Stimulated activated naive CD8-positive, alpha-beta T cell treated with anti-CD3 and anti-CD28 coated beads, Interleukin-15, Interleukin-2, amounts not matched to agents 100 ng/mL and 50 ng/mL, for 24 hours (primary cell): ENCODE data around the gene TNFAIP1.

Source experiments
- H3K27ac Mint-ChIP-seq: one replicate; pipeline ENCODE4 v1.8.0; 2021; ENCODE audit warnings: mild to moderate bottlenecking, mixed read lengths
- H3K27me3 Mint-ChIP-seq: one replicate; pipeline ENCODE4 v1.8.0; 2021; ENCODE audit warnings: mixed read lengths
- H3K36me3 Mint-ChIP-seq: one replicate; pipeline ENCODE4 v1.8.0; 2021; ENCODE audit warnings: low read depth, mixed read lengths
- H3K4me1 Mint-ChIP-seq: one replicate; pipeline ENCODE4 v1.8.0; 2021; ENCODE audit warnings: low read depth, mixed read lengths
- H3K4me3 Mint-ChIP-seq: one replicate; pipeline ENCODE4 v1.8.0; 2021; ENCODE audit warnings: mild to moderate bottlenecking, mixed read lengths
- H3K9me3 Mint-ChIP-seq: one replicate; pipeline ENCODE4 v1.8.0; 2021; ENCODE audit warnings: mixed read lengths

The TNFAIP1 gene

GRCh38 chr17:28369684-28370034 is 34.1 kb downstream of the TNFAIP1 start:
- Mint-ChIP-seq H3K27ac (no peak overlapping the region), H3K36me3 (peaks cover under 1% of the 10 kb centered on the region), H3K9me3 (no peaks in the 10 kb centered on the region), H3K27me3 (no peaks in the 10 kb centered on the region), H3K4me3 (no peak overlapping the region), H3K4me1 (peaks cover 21% of the 10 kb centered on the region)

- Mint-ChIP-seq H3K4me1 (peaks cover 21% of the 10 kb centered on the region), H3K27ac (peak within 1 kb of the TSS; percentile 65), H3K36me3 (peaks cover 4% of the 10 kb centered on the region), H3K9me3 (no peaks in the 10 kb centered on the region), H3K4me3 (peak within 1 kb of the TSS; percentile 89), H3K27me3 (no peaks in the 10 kb centered on the region)
Measured at GRCh38 chr17:28370035-28370743, 34.6 kb downstream of the TNFAIP1 start, which contains the start of gene VTN. Gene VTN, minus strand, starts transcription at chr17:28370307. Its CDS starts 104 bp downstream, at chr17:28370203.

GRCh38 chr17:28370744-28371103 is 35.2 kb downstream of the TNFAIP1 start:
- H3K4me1 Mint-ChIP-seq, result peaks cover 21% of the 10 kb centered on the region
- peaks cover 4% of the 10 kb centered on the region for H3K36me3 Mint-ChIP-seq
- H3K27ac Mint-ChIP-seq, result no peak overlapping the region
- no peaks in the 10 kb centered on the region for H3K9me3 Mint-ChIP-seq
- peak overlapping the region; percentile 89 for H3K4me3 Mint-ChIP-seq
- no peaks in the 10 kb centered on the region for H3K27me3 Mint-ChIP-seq

GRCh38 chr17:28371245-28372202 is 36.0 kb downstream of the TNFAIP1 start, which contains the start of gene SARM1:
Gene SARM1, plus strand, starts transcription at chr17:28371694. Its CDS starts 339 bp downstream, at chr17:28372033.
- Mint-ChIP-seq H3K27me3 (no peaks in the 10 kb centered on the region), H3K27ac (peak within 1 kb of the TSS; percentile 89), H3K36me3 (peaks cover 4% of the 10 kb centered on the region), H3K4me1 (peaks cover 21% of the 10 kb centered on the region), H3K9me3 (no peaks in the 10 kb centered on the region), H3K4me3 (peak within 1 kb of the TSS; percentile 89)

GRCh38 chr17:28372203-28372944 is 36.8 kb downstream of the TNFAIP1 start:
- H3K9me3 Mint-ChIP-seq, result no peaks in the 10 kb centered on the region
- no peaks in the 10 kb centered on the region for H3K27me3 Mint-ChIP-seq
- peaks cover 21% of the 10 kb centered on the region for H3K4me1 Mint-ChIP-seq
- H3K27ac Mint-ChIP-seq, result peak overlapping the region; percentile 82
- peaks cover 4% of the 10 kb centered on the region for H3K36me3 Mint-ChIP-seq
- H3K4me3 Mint-ChIP-seq, result peak overlapping the region; percentile 89

- Mint-ChIP-seq H3K27ac (peak overlapping the region; percentile 82), H3K36me3 (peaks cover 5% of the 10 kb centered on the region), H3K4me3 (peak overlapping the region; percentile 89), H3K4me1 (peaks cover 21% of the 10 kb centered on the region), H3K27me3 (no peaks in the 10 kb centered on the region), H3K9me3 (no peaks in the 10 kb centered on the region)
Measured at GRCh38 chr17:28372945-28373274, 37.3 kb downstream of the TNFAIP1 start.

GRCh38 chr17:28379814-28380801 is 44.5 kb downstream of the TNFAIP1 start:
- Mint-ChIP-seq H3K27me3 (peaks cover 8% of the 10 kb centered on the region), H3K4me3 (no peak overlapping the region), H3K27ac (no peak overlapping the region), H3K9me3 (no peaks in the 10 kb centered on the region), H3K36me3 (peaks cover 23% of the 10 kb centered on the region), H3K4me1 (peaks cover 19% of the 10 kb centered on the region)

GRCh38 chr17:28381141-28381825 is 45.7 kb downstream of the TNFAIP1 start:
- Mint-ChIP-seq H3K9me3 (no peaks in the 10 kb centered on the region), H3K4me1 (peaks cover 28% of the 10 kb centered on the region), H3K4me3 (no peak overlapping the region), H3K27me3 (peaks cover 8% of the 10 kb centered on the region), H3K27ac (no peak overlapping the region), H3K36me3 (peaks cover 28% of the 10 kb centered on the region)

GRCh38 chr17:28384281-28385036 is 48.9 kb downstream of the TNFAIP1 start:
- H3K27ac Mint-ChIP-seq, result peak overlapping the region; percentile 82
- peak overlapping the region; percentile 87 for H3K4me3 Mint-ChIP-seq
- H3K9me3 Mint-ChIP-seq, result no peaks in the 10 kb centered on the region
- peaks cover 28% of the 10 kb centered on the region for H3K4me1 Mint-ChIP-seq
- peaks cover 32% of the 10 kb centered on the region for H3K36me3 Mint-ChIP-seq
- H3K27me3 Mint-ChIP-seq, result peaks cover 8% of the 10 kb centered on the region

- peaks cover 28% of the 10 kb centered on the region for H3K4me1 Mint-ChIP-seq
- peaks cover 37% of the 10 kb centered on the region for H3K36me3 Mint-ChIP-seq
- H3K9me3 Mint-ChIP-seq, result no peaks in the 10 kb centered on the region
- H3K27me3 Mint-ChIP-seq, result peaks cover 8% of the 10 kb centered on the region
- peak overlapping the region; percentile 87 for H3K4me3 Mint-ChIP-seq
- H3K27ac Mint-ChIP-seq, result peak overlapping the region; percentile 82
Measured at GRCh38 chr17:28385037-28385400, 49.5 kb downstream of the TNFAIP1 start.

- peak overlapping the region; percentile 87 for H3K4me3 Mint-ChIP-seq
- H3K27me3 Mint-ChIP-seq, result peaks cover 8% of the 10 kb centered on the region
- no peaks in the 10 kb centered on the region for H3K9me3 Mint-ChIP-seq
- peaks cover 28% of the 10 kb centered on the region for H3K4me1 Mint-ChIP-seq
- H3K27ac Mint-ChIP-seq, result peak overlapping the region; percentile 65
- H3K36me3 Mint-ChIP-seq, result peaks cover 41% of the 10 kb centered on the region
Measured at GRCh38 chr17:28385406-28385805, 49.8 kb downstream of the TNFAIP1 start.

GRCh38 chr17:28386391-28386790 is 50.8 kb downstream of the TNFAIP1 start:
- peaks cover 25% of the 10 kb centered on the region for H3K4me1 Mint-ChIP-seq
- no peak overlapping the region for H3K4me3 Mint-ChIP-seq
- H3K9me3 Mint-ChIP-seq, result no peaks in the 10 kb centered on the region
- no peak overlapping the region for H3K27ac Mint-ChIP-seq
- peaks cover 49% of the 10 kb centered on the region for H3K36me3 Mint-ChIP-seq
- peaks cover 8% of the 10 kb centered on the region for H3K27me3 Mint-ChIP-seq

GRCh38 chr17:28388106-28388505 is 52.5 kb downstream of the TNFAIP1 start:
- Mint-ChIP-seq H3K9me3 (no peaks in the 10 kb centered on the region), H3K4me3 (no peak overlapping the region), H3K27ac (no peak overlapping the region), H3K36me3 (peaks cover 54% of the 10 kb centered on the region), H3K27me3 (peaks cover 4% of the 10 kb centered on the region), H3K4me1 (peaks cover 19% of the 10 kb centered on the region)
